SK-N-SH (cell line): ENCODE data around the gene HDAC4. TPM values are rescaled to one million over a fixed set of nuclear protein-coding genes. Genes with fewer than 3 reads are reported as not detected.

Source experiments
- CTCF ChIA-PET: fragments of 300-600, 350-600 bp; formaldehyde crosslinking; extraction: SDS; loops from one replicate; lab custom pipeline; 2021; lab: Yijun Ruan, JAX
- POLR2A ChIA-PET: fragments of 350-600 bp; sonication (Branson Sonifier 250); formaldehyde crosslinking; extraction: SDS; loops from one replicate; lab custom pipeline; 2020; ENCODE audit warnings: antibody characterized with exemption, inconsistent platforms; lab: Yijun Ruan, JAX
- DNase-seq: peaks from one replicate; pipeline ENCODE4 v3.0.0; 2012
- H2AFZ ChIP-seq: fragments of 200-600 bp; sonication (generic); 2 replicates; pipeline ENCODE4 v1.8.1; 2016; ENCODE audit warnings: antibody characterized with exemption, mild to moderate bottlenecking, low read depth
- H3F3A ChIP-seq: fragments of 200-600 bp; sonication (generic); replicated peaks from 2 replicates; pipeline ENCODE3; 2016; ENCODE audit warnings: antibody characterized with exemption, mild to moderate bottlenecking; ENCODE audit not compliant: insufficient read depth
- H3K27ac ChIP-seq, 2 experiments: fragments of 200-500 bp in 1 of 2; fragments of 200-600 bp in 1 of 2; sonication (Bioruptor generic) in 1 of 2; sonication (generic), shearing (Covaris generic) in 1 of 2; 2 replicates each; pipeline versions ENCODE4 v1.5.1 to v1.6.1; 2014 to 2016; ENCODE audit warnings: low read depth in 2 of 2, inconsistent platforms in 1 of 2, low read length in 1 of 2, mild to moderate bottlenecking in 1 of 2, mixed read lengths in 1 of 2
- H3K27me3 ChIP-seq: fragments of 200-600 bp; sonication (generic), shearing (Covaris generic); 2 replicates; pipeline ENCODE4 v1.6.1; 2016; ENCODE audit warnings: mixed run types; ENCODE audit not compliant: insufficient read depth
- H3K36me3 ChIP-seq, 2 experiments: fragments of 200-500 bp in 1 of 2; fragments of 200-600 bp in 1 of 2; sonication (Bioruptor generic) in 1 of 2; sonication (generic) in 1 of 2; replicated peaks in 1 of 2; 2 replicates each; pipeline versions ENCODE3 to v1.5.1; 2014 to 2016; ENCODE audit warnings: low read length in 1 of 2, mild to moderate bottlenecking in 1 of 2; ENCODE audit not compliant: insufficient read depth in 2 of 2, control insufficient read depth in 1 of 2
- H3K4me1 ChIP-seq, 2 experiments: fragments of 200-500 bp in 1 of 2; fragments of 200-600 bp in 1 of 2; sonication (Bioruptor generic) in 1 of 2; sonication (generic), shearing (Covaris generic) in 1 of 2; 2 replicates each; pipeline versions ENCODE4 v1.5.1 to v1.6.1; 2014 to 2016; ENCODE audit warnings: low read depth in 1 of 2, low read length in 1 of 2, mixed run types in 1 of 2; ENCODE audit not compliant: insufficient read depth in 2 of 2, control insufficient read depth in 1 of 2
- H3K4me2 ChIP-seq: fragments of 200-600 bp; sonication (generic), shearing (Covaris generic); 2 replicates; pipeline ENCODE4 v1.6.1; 2017; ENCODE audit warnings: mixed run types
- H3K4me3 ChIP-seq, 2 experiments: fragments of 200-500 bp in 1 of 2; fragments of 200-600 bp in 1 of 2; sonication (Bioruptor generic) in 1 of 2; sonication (generic), shearing (Covaris generic) in 1 of 2; 2 replicates each; pipeline versions ENCODE4 v1.5.1 to v1.8.1; 2014 to 2016; ENCODE audit warnings: low read depth in 2 of 2, inconsistent platforms in 1 of 2, low read length in 1 of 2, mild to moderate bottlenecking in 1 of 2, mixed read lengths in 1 of 2, moderate library complexity in 1 of 2
- H3K79me2 ChIP-seq: fragments of 200-600 bp; sonication (generic); 2 replicates; pipeline ENCODE4 v1.8.1; 2017; ENCODE audit warnings: mild to moderate bottlenecking; ENCODE audit not compliant: insufficient read depth
- H3K9ac ChIP-seq: fragments of 200-600 bp; sonication (generic); 2 replicates; pipeline ENCODE4 v1.6.1; 2017; ENCODE audit warnings: mixed run types
- H3K9me2 ChIP-seq: fragments of 200-600 bp; sonication (generic); 2 replicates; pipeline ENCODE4 v1.6.1; 2017; ENCODE audit warnings: mixed run types
- H3K9me3 ChIP-seq: fragments of 200-600 bp; sonication (generic); 2 replicates; pipeline ENCODE4 v1.6.1; 2017; ENCODE audit warnings: mixed run types, mild to moderate bottlenecking, moderate library complexity
- H4K20me1 ChIP-seq: fragments of 200-600 bp; sonication (generic); 2 replicates; pipeline ENCODE4 v1.6.1; 2017; ENCODE audit warnings: mild to moderate bottlenecking, mixed run types; ENCODE audit not compliant: insufficient read depth
- ELF1 ChIP-seq: IDR thresholded peaks from 2 replicates; pipeline ENCODE4 v1.4.0; 2012
- FOXJ3 ChIP-seq: sonication (generic); formaldehyde crosslinking; IDR thresholded peaks from 2 replicates; pipeline ENCODE4 v1.5.1; 2020; ENCODE audit warnings: mild to moderate bottlenecking, missing genetic modification reagents
- GABPA ChIP-seq: IDR thresholded peaks from 2 replicates; pipeline ENCODE4 v1.4.0; 2012; ENCODE audit warnings: low read depth, mild to moderate bottlenecking
- MEF2A ChIP-seq: IDR thresholded peaks from 2 replicates; pipeline ENCODE4 v1.4.0; 2012; ENCODE audit warnings: low read depth, borderline replicate concordance
- MXI1 ChIP-seq: IDR thresholded peaks from 2 replicates; pipeline ENCODE4 v1.6.1; 2012; ENCODE audit warnings: mild to moderate bottlenecking, low read depth, low read length, improper control_type of control experiment
- NFIC ChIP-seq: IDR thresholded peaks from 2 replicates; pipeline ENCODE4 v1.4.0; 2012; ENCODE audit warnings: borderline replicate concordance
- NRF1 ChIP-seq: IDR thresholded peaks from 2 replicates; pipeline ENCODE4 v1.6.1; 2012; ENCODE audit warnings: low read depth, mild to moderate bottlenecking, low read length
- PBX3 ChIP-seq: IDR thresholded peaks from 2 replicates; pipeline ENCODE4; 2012
- POLR2AphosphoS5 ChIP-seq: IDR thresholded peaks from 2 replicates; pipeline ENCODE4 v1.6.1; 2012; ENCODE audit warnings: low read depth, low read length
- RCOR1 ChIP-seq: fragments of 150-350 bp; IDR thresholded peaks from 2 replicates; pipeline ENCODE4 v1.6.1; 2017; ENCODE audit warnings: antibody characterized with exemption, low read length
- RXRA ChIP-seq: IDR thresholded peaks from 2 replicates; pipeline ENCODE4 v1.4.0; 2012; ENCODE audit warnings: low read depth, mild to moderate bottlenecking, borderline replicate concordance
- SIN3A ChIP-seq: IDR thresholded peaks from 2 replicates; pipeline ENCODE4 v1.6.1; 2012; ENCODE audit warnings: low read depth, mild to moderate bottlenecking, low read length, moderate library complexity, borderline replicate concordance
- TAF1 ChIP-seq: IDR thresholded peaks from 2 replicates; pipeline ENCODE4 v1.6.1; 2012; ENCODE audit warnings: low read depth, mild to moderate bottlenecking, low read length, moderate library complexity, borderline replicate concordance
- TEAD4 ChIP-seq: IDR thresholded peaks from 2 replicates; pipeline ENCODE4 v1.4.0; 2012; ENCODE audit warnings: mild to moderate bottlenecking, borderline replicate concordance; ENCODE audit not compliant: insufficient read depth
- USF1 ChIP-seq: IDR thresholded peaks from 2 replicates; pipeline ENCODE4 v1.4.0; 2012; ENCODE audit warnings: low read depth, borderline replicate concordance
- USF2 ChIP-seq: fragments of 150-350 bp; IDR thresholded peaks from 2 replicates; pipeline ENCODE4 v1.6.1; 2017; ENCODE audit warnings: antibody characterized with exemption, low read length, low read depth, borderline replicate concordance
- ZBTB33 ChIP-seq: IDR thresholded peaks from 2 replicates; pipeline ENCODE4 v1.4.0; 2012; ENCODE audit warnings: low read depth, borderline replicate concordance
- WGBS: methylation state at CpG from one replicate; pipeline ENCODE4 v1.1.6; 2017; ENCODE audit warnings: low lambda C conversion rate; 5-methylcytosine and 5-hydroxymethylcytosine counted together
- polyA plus RNA-seq, 3 experiments: library from polyadenylated mRNA; depleted of rRNA; stranded (reverse); fragments of >200 nt; gene quantifications; 2 replicates each; pipeline ENCODE4 v1.2.3, GENCODE V29; 2012

Gene HDAC4
- polyA plus RNA-seq, 1 of the 3 experiments (the other 2 are of a cell fraction) = 5.5 TPM

- CTCF ChIA-PET = interaction anchor here (0.6 to 1.2 kb wide), 3 partner anchors 9 to 95 kb away, joined by 3 read pairs; no protein-coding TSS in a partner anchor
- POLR2A ChIA-PET = no interaction called here
- Histone ChIP-seq H2AFZ (no peak overlapping the region), H3F3A (no peaks in the 10 kb centered on the region), H3K4me3 (no peak overlapping the region)
- TF ChIP-seq TAF1 (no peak), MEF2A (no peak), FOXJ3 (CRISPR knock-in tag) (no peak), NFIC (no peak), ZBTB33 (no peak), ELF1 (no peak), TEAD4 (no peak), NRF1 (no peak), RXRA (no peak), MXI1 (no peak), USF1 (no peak), RCOR1 (no peak), SIN3A (no peak), USF2 (no peak), POLR2AphosphoS5 (no peak), PBX3 (no peak), GABPA (no peak)
- TF ChIP-seq, all 33 proteins: peak for 0
- peak overlapping the region in 1 of 2 experiments; percentile 53; a peak in 1 of 4 replicates for H3K27ac ChIP-seq
- WGBS = 92% methylated on average over 17 of the region's 20 CpGs
- DNase-seq = no peak
- H3K36me3 ChIP-seq = no peaks in the 10 kb centered on the region
- H3K4me1 ChIP-seq = peaks cover 0 to 24% of the 10 kb centered on the region in 2 experiments; a peak in 2 of 4 replicates
- H3K9me2 ChIP-seq = no peaks in the 10 kb centered on the region
- H3K9me3 ChIP-seq = no peaks in the 10 kb centered on the region
- H4K20me1 ChIP-seq = no peaks in the 10 kb centered on the region
- H3K4me2 ChIP-seq = no peak overlapping the region
- no peaks in the 10 kb centered on the region for H3K27me3 ChIP-seq
- H3K79me2 ChIP-seq = no peaks in the 10 kb centered on the region
- no peak overlapping the region for H3K9ac ChIP-seq
Measured at GRCh38 chr2:239200646-239201530, 199.9 kb downstream of the HDAC4 start.
